Measurements from ENCODE around the gene DPM2.

GRCh38 chr9:127892831-127893230, 44.8 kb downstream of the DPM2 start:
- no peak for TF ChIP-seq EZH2 (IDR thresholded peaks at IDR 0.05; ENCODE audit: insufficient read depth, poor library complexity, severe bottlenecking)
- TF ChIP-seq EZH2phosphoT487 (IDR thresholded peaks at IDR 0.05; ENCODE audit: insufficient read depth, low read depth), result no peak
